Measurements from ENCODE around the gene UMPS.
"Not testable (repeated sequence)": the region's sequence is repeated elsewhere in the genome, so short reads cannot be mapped to it uniquely, and the experiment has no call there.

DNA sequence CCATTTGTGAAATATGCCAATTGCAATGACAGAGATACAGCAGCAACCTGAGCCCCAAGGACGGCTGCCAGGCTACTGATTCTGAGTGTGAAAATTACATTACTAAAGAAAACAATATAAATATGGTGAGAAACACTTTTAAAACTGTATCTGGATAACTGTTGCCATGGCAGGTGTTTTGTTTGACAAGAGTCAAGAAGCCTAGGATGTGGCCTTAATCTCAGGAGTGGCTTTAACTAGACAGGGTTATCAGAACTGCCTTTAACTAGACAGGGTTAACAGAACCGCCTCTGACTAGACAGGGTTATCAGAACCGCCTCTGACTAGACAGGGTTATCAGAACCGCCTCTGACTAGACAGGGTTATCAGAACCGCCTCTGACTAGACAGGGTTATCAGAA is 58.9 kb downstream of the UMPS start:
- TF ChIP-seq NR2C2 (CRISPR knock-in tag; IDR thresholded peaks at IDR 0.05); IRF2 (CRISPR knock-in tag; IDR thresholded peaks at IDR 0.05; ENCODE audit: borderline replicate concordance, low read depth); ZNF512 (CRISPR knock-in tag; IDR thresholded peaks at IDR 0.05; ENCODE audit: borderline replicate concordance); ZNF138 (CRISPR knock-in tag; conservative IDR thresholded peaks at IDR 0.05); ZNF396 (CRISPR knock-in tag; IDR thresholded peaks at IDR 0.05; ENCODE audit: borderline replicate concordance); ATF1 (CRISPR knock-in tag; IDR thresholded peaks at IDR 0.05); TP53 (CRISPR knock-in tag; IDR thresholded peaks at IDR 0.05); E2F4 (CRISPR knock-in tag; IDR thresholded peaks at IDR 0.05; ENCODE audit: borderline replicate concordance, low read depth); ZNF232 (CRISPR knock-in tag; IDR thresholded peaks at IDR 0.05); ZNF416 (CRISPR knock-in tag; IDR thresholded peaks at IDR 0.05): not testable (repeated sequence)
- TF ChIP-seq, protein P1, sequence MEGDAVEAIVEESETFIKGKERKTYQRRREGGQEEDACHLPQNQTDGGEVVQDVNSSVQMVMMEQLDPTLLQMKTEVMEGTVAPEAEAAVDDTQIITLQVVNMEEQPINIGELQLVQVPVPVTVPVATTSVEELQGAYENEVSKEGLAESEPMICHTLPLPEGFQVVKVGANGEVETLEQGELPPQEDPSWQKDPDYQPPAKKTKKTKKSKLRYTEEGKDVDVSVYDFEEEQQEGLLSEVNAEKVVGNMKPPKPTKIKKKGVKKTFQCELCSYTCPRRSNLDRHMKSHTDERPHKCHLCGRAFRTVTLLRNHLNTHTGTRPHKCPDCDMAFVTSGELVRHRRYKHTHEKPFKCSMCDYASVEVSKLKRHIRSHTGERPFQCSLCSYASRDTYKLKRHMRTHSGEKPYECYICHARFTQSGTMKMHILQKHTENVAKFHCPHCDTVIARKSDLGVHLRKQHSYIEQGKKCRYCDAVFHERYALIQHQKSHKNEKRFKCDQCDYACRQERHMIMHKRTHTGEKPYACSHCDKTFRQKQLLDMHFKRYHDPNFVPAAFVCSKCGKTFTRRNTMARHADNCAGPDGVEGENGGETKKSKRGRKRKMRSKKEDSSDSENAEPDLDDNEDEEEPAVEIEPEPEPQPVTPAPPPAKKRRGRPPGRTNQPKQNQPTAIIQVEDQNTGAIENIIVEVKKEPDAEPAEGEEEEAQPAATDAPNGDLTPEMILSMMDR (IDR thresholded peaks at IDR 0.05), result not testable (repeated sequence)

Measured in WTC11 (cell line).